HuH-7.5 (cell line): ENCODE measurements around the gene FOXL1.
"Not testable (repeated sequence)": the region's sequence is repeated elsewhere in the genome, so short reads cannot be mapped to it uniquely, and the experiment has no call there.

Source experiments
- DNase-seq: peaks from one replicate; pipeline ENCODE4 v3.0.0; 2011; ENCODE audit warnings: low spot score

The FOXL1 gene

GRCh38 chr16:86581458-86581857, 3.1 kb downstream of the FOXL1 start:
- DNase-seq: no peak

GRCh38 chr16:86584071-86584685, 5.8 kb downstream of the FOXL1 start:
- no peak for DNase-seq

GRCh38 chr16:86584726-86585721, 6.7 kb downstream of the FOXL1 start:
- no peak for DNase-seq

- no peak for DNase-seq
Observed at GRCh38 chr16:86585821-86586611, 7.7 kb downstream of the FOXL1 start.

- DNase-seq: no peak
Observed at GRCh38 chr16:86587487-86587886, 9.1 kb downstream of the FOXL1 start.

GRCh38 chr16:86587955-86588354, 9.6 kb downstream of the FOXL1 start:
- DNase-seq: not testable (repeated sequence)

- no peak for DNase-seq
Observed at GRCh38 chr16:86590501-86591144, 12.3 kb downstream of the FOXL1 start.

GRCh38 chr16:86591270-86591669, 12.9 kb downstream of the FOXL1 start:
- no peak for DNase-seq

GRCh38 chr16:86593913-86594620, 15.7 kb downstream of the FOXL1 start:
- no peak for DNase-seq

- no peak for DNase-seq
Observed at GRCh38 chr16:86594721-86595120, 16.4 kb downstream of the FOXL1 start.

- no peak for DNase-seq
Observed at GRCh38 chr16:86595983-86596605, 17.7 kb downstream of the FOXL1 start.

GRCh38 chr16:86597126-86597879, 19.0 kb downstream of the FOXL1 start:
- no peak for DNase-seq

- no peak for DNase-seq
Observed at GRCh38 chr16:86597880-86598606, 19.7 kb downstream of the FOXL1 start.

- DNase-seq: no peak
Observed at GRCh38 chr16:86598607-86599565, 20.5 kb downstream of the FOXL1 start.

GRCh38 chr16:86601356-86601755, 23.0 kb downstream of the FOXL1 start:
- DNase-seq: no peak

GRCh38 chr16:86602521-86602920, 24.2 kb downstream of the FOXL1 start:
- no peak for DNase-seq

GRCh38 chr16:86604436-86605193, 26.3 kb downstream of the FOXL1 start:
- no peak for DNase-seq
